ENCODE results near the gene RNF5. TPM values are rescaled to one million over a fixed set of nuclear protein-coding genes. Genes with fewer than 3 reads are reported as not detected.

RNF5 gene
- total and polyA plus RNA-seq, 10 of the 15 experiments (the other 5 are each of a cell fraction or from before 2014, with no cell fraction given) = 31.4 to 114 (median 62.8) TPM

GRCh38 chr6:32195652-32195901, 17.4 kb downstream of the RNF5 start (continued):
- peak; percentile 73; the same call in 1 of the 2 replicates for TF ChIP-seq E2F4 (IDR thresholded peaks at IDR 0.05; ENCODE audit: low read depth, low read length)
- no peak for TF ChIP-seq CBX3 (IDR thresholded peaks at IDR 0.05; ENCODE audit: borderline replicate concordance, low read depth)
- peak; percentile 13 to 34 (median 31); a peak in 4 of 6 replicates for TF ChIP-seq CTCF (IDR thresholded peaks at IDR 0.05 in 2 of 3, conservative IDR thresholded peaks at IDR 0.05 in 1 of 3; ENCODE audit: control insufficient read depth in 2 of 3, extremely low read depth in 1 of 3, insufficient read depth in 1 of 3, low read depth in 3 of 3, low read length in 3 of 3)
- TF ChIP-seq TCF12 (IDR thresholded peaks at IDR 0.05; ENCODE audit: low read depth, low read length) = 0 out of 2 replicates have a peak, but pooled peaks have one; percentile 42
- TF ChIP-seq ZNF24 (IDR thresholded peaks at IDR 0.05) = no peak
- TF ChIP-seq NFIC (IDR thresholded peaks at IDR 0.05; ENCODE audit: low read depth, low read length) = no peak

GRCh38 chr6:32195902-32196681, 17.9 kb downstream of the RNF5 start:
- Histone ChIP-seq H3K9me3 (replicated peaks; ENCODE audit: control insufficient read depth, insufficient read depth, low read length) (no peaks in the 10 kb centered on the region), H4K20me1 (ENCODE audit: control insufficient read depth, insufficient read depth) (no peaks in the 10 kb centered on the region), H3K4me1 (ENCODE audit: control insufficient read depth, insufficient read depth, low read length) (peaks cover 26% of the 10 kb centered on the region), H2AFZ (ENCODE audit: control insufficient read depth, low read depth, low read length) (peak overlapping the region; percentile 84), H3K27ac (ENCODE audit: control insufficient read depth, insufficient read depth) (peak overlapping the region; percentile 99), H3K36me3 (ENCODE audit: control insufficient read depth in 2 of 2, insufficient read depth in 2 of 2, low read length in 1 of 2) (no peaks in the 10 kb centered on the region; a peak in 1 of 4 replicates), H3K27me3 (replicated peaks in 1 of 2; ENCODE audit: control insufficient read depth in 2 of 2, insufficient read depth in 2 of 2, low read length in 1 of 2) (no peaks in the 10 kb centered on the region), H3K4me3 (peak overlapping the region; percentile 76), H3K79me2 (ENCODE audit: control insufficient read depth, insufficient read depth, low read length) (peaks cover 25% of the 10 kb centered on the region), H3K9ac (ENCODE audit: control insufficient read depth, insufficient read depth, low read length) (peak overlapping the region; percentile 100), H3K4me2 (ENCODE audit: control insufficient read depth, insufficient read depth) (peak overlapping the region; percentile 79)
- in situ Hi-C loops (cut with MboI) = no loop called here
- intact Hi-C loops (cut with micrococcal nuclease; ENCODE audit: unreplicated experiment) = loop anchor here (1.0 to 5.0 kb wide), 2 partner anchors 41 to 77 kb away; no protein-coding TSS in a partner anchor
- WGBS (ENCODE audit: insufficient coverage, insufficient replicate concordance, low lambda C conversion rate, missing lambda C conversion rate) = under 1% methylated on average over 58 of the region's 58 CpGs
- ChIA-PET CTCF (interaction anchor here (0.6 to 4.2 kb wide), 20 partner anchors 9 to 642 kb away, joined by 3 to 35 read pairs (median 4); partner anchors contain the start of genes AGPAT1, ATF6B, EGFL8 and FKBPL), POLR2A (interaction anchor here (0.6 to 2.6 kb wide), 24 partner anchors 11 to 1216 kb away, joined by 3 to 51 read pairs (median 4); partner anchors contain the start of genes AGPAT1, ATF6B, EGFL8 and FKBPL), RAD21 (ENCODE audit: unreplicated experiment) (interaction anchor here (0.6 to 1.8 kb wide), 21 partner anchors 13 to 657 kb away, joined by 3 to 17 read pairs (median 4); partner anchors contain the start of genes AGPAT1, ATF6B, CLIC1 and DXO), SMC1A (ENCODE audit: uncharacterized antibody, unreplicated experiment) (interaction anchor here (0.6 to 1.9 kb wide), 11 partner anchors 8 to 237 kb away, joined by 3 to 17 read pairs (median 3); partner anchors contain the start of genes AGPAT1, ATF6B, FKBPL and NELFE)
- DNase-seq (ENCODE audit: low read depth, low spot score) (peak; percentile 48), FAIRE-seq (peak; percentile 57), ATAC-seq (peak; percentile 82)
- TSS peak; percentile 86 for BruUV-seq (replicated peaks)
- peak; percentile 86 for TF ChIP-seq JUND (IDR thresholded peaks at IDR 0.05; ENCODE audit: low read depth, low read length)
- TF ChIP-seq POLR2AphosphoS2 (IDR thresholded peaks at IDR 0.05; ENCODE audit: low read depth, low read length) = peak; percentile 49; the same call in 1 of the 2 replicates
- peak; percentile 22 for TF ChIP-seq KLF5 (IDR thresholded peaks at IDR 0.05; ENCODE audit: partially characterized antibody)
- TF ChIP-seq SMARCA5 (IDR thresholded peaks at IDR 0.05) = peak; percentile 96
- TF ChIP-seq MEF2B (IDR thresholded peaks at IDR 0.05; ENCODE audit: partially characterized antibody, poor library complexity, severe bottlenecking) = peak; percentile 99
- peak; percentile 41; the same call in 1 of the 2 replicates for TF ChIP-seq MAX (IDR thresholded peaks at IDR 0.05; ENCODE audit: low read depth, low read length)
- peak; percentile 70; the same call in 1 of the 2 replicates for TF ChIP-seq ZBTB4 (CRISPR knock-in tag; IDR thresholded peaks at IDR 0.05)
- peak; percentile 93; the same call in 1 of the 2 replicates for TF ChIP-seq CBFB (IDR thresholded peaks at IDR 0.05; ENCODE audit: low read depth)

All from GM12878 (cell line).